Measurements from ENCODE around the gene SPOCK1. TPM values are rescaled to one million over a fixed set of nuclear protein-coding genes. Genes with fewer than 3 reads are reported as not detected.

SPOCK1 gene
- total and polyA plus RNA-seq, 2 of the 4 experiments (the other 2 are of a cell fraction) = 5.0 to 20.3 TPM

- POLR2A ChIA-PET (ENCODE audit: unreplicated experiment) = no interaction called here
- no peak overlapping the region for H3K4me2 ChIP-seq (ENCODE audit: low read depth, low read length)
- no peaks in the 10 kb centered on the region for H3K27me3 ChIP-seq (ENCODE audit: control insufficient read depth, insufficient read depth, low read length)
- H3K9me3 ChIP-seq (ENCODE audit: control insufficient read depth, insufficient read depth, low read length) = no peaks in the 10 kb centered on the region
- 0% methylated on average over 1 of the region's 3 CpGs; no CpG with 5 or more reads in 1 of the 2 experiments for WGBS, 2 experiments (ENCODE audit: extremely low coverage in 2 of 2, insufficient read length in 1 of 2)
- no peaks in the 10 kb centered on the region for H3K4me1 ChIP-seq (ENCODE audit: control insufficient read depth, insufficient read depth, low read length)
- dilution Hi-C loops (cut with HindIII; ENCODE audit: low sequenced_read_pairs, unreplicated experiment) (no loop called here), in situ Hi-C loops (cut with MboI; ENCODE audit: low sequenced_read_pairs) (no loop called here), intact Hi-C loops (cut with micrococcal nuclease) (no loop called here)
- H3K9ac ChIP-seq (ENCODE audit: low read depth, low read length) = no peak overlapping the region
- DNase-seq (no peak), ATAC-seq (ENCODE audit: low read depth) (no peak)
- no peak overlapping the region for H4K91ac ChIP-seq (ENCODE audit: insufficient read depth, low read depth, low read length)
- H2BK20ac ChIP-seq (ENCODE audit: low read depth, low read length) = no peak overlapping the region
- no peak overlapping the region for H2AK9ac ChIP-seq (replicated peaks; ENCODE audit: low read depth, low read length, poor library complexity)
- H3K36me3 ChIP-seq (ENCODE audit: control insufficient read depth, insufficient read depth, low read length) = no peaks in the 10 kb centered on the region
- no peak overlapping the region for H2BK5ac ChIP-seq (ENCODE audit: low read depth, low read length, poor library complexity, severe bottlenecking)
- no peak overlapping the region for H3K23ac ChIP-seq (ENCODE audit: low read depth, low read length)
- no peak overlapping the region for H4K5ac ChIP-seq (ENCODE audit: low read depth, low read length)
- no peak overlapping the region for H3K18ac ChIP-seq (ENCODE audit: low read depth, low read length)
- no TSS peak for BruUV-seq (replicated peaks)
- H2BK120ac ChIP-seq (ENCODE audit: low read depth, low read length) = no peak overlapping the region
- H3K14ac ChIP-seq (replicated peaks; ENCODE audit: low read depth, low read length) = no peak overlapping the region
- no peaks in the 10 kb centered on the region for H3K79me1 ChIP-seq (ENCODE audit: low read depth in 1 of 2, low read length in 2 of 2)
- TF ChIP-seq, protein P1, sequence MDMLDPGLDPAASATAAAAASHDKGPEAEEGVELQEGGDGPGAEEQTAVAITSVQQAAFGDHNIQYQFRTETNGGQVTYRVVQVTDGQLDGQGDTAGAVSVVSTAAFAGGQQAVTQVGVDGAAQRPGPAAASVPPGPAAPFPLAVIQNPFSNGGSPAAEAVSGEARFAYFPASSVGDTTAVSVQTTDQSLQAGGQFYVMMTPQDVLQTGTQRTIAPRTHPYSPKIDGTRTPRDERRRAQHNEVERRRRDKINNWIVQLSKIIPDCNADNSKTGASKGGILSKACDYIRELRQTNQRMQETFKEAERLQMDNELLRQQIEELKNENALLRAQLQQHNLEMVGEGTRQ (IDR thresholded peaks at IDR 0.05; ENCODE audit: low read depth, low read length) = no peak
- TF ChIP-seq BHLHE40 (IDR thresholded peaks at IDR 0.05; ENCODE audit: low read depth, low read length) = no peak
- no peak overlapping the region for H2AFZ ChIP-seq (replicated peaks; ENCODE audit: low read length, poor library complexity)
- no peak overlapping the region for H3K4ac ChIP-seq (ENCODE audit: low read depth, low read length)
- no peak overlapping the region for H2AK5ac ChIP-seq (ENCODE audit: low read depth, low read length)
- no peaks in the 10 kb centered on the region for H3K9me1 ChIP-seq (ENCODE audit: insufficient read depth, low read length)
- H2BK15ac ChIP-seq (ENCODE audit: low read depth, low read length) = no peak overlapping the region
- CTCF ChIA-PET = interaction anchor here (0.6 to 0.9 kb wide), 2 partner anchors 9 to 74 kb away, joined by 3 to 8 read pairs; no protein-coding TSS in a partner anchor
- no peak overlapping the region for H4K8ac ChIP-seq (ENCODE audit: low read depth in 2 of 2, low read length in 2 of 2)
- no peaks in the 10 kb centered on the region for H4K20me1 ChIP-seq (ENCODE audit: insufficient read depth, low read length)
- H3K4me3 ChIP-seq (ENCODE audit: insufficient read depth, low read depth, low read length) = no peak overlapping the region
- no peak overlapping the region for H3K56ac ChIP-seq (ENCODE audit: extremely low read depth, insufficient read depth, low read length)
- no peak overlapping the region for H3K27ac ChIP-seq (ENCODE audit: insufficient read depth, low read length)
Observed at GRCh38 chr5:137010226-137010625, 488.9 kb downstream of the SPOCK1 start.

Data from IMR-90 (cell line).